Activated naive CD8-positive, alpha-beta T cell treated with anti-CD3 and anti-CD28 coated beads for 36 hours (primary cell): Measurements from ENCODE around the gene NPR1. TPM values are rescaled to one million over a fixed set of nuclear protein-coding genes. Genes with fewer than 3 reads are reported as not detected.

Experiments used
- total RNA-seq, 2 experiments: library from RNA; stranded (reverse); gene quantifications; one replicate each; pipeline ENCODE4 v1.2.3, GENCODE V29; 2021

NPR1 gene
- total RNA-seq, 2 experiments from 2014 or later = 0.06 TPM; not detected in 1

Other genes starting within 250 kb of the NPR1 start
- not detected for gene S100A7, start 218.0 kb upstream of the NPR1 start, total RNA-seq
- 100 to 1,000 TPM; 144 to 155 TPM for gene S100A6, start 142.7 kb upstream of the NPR1 start, total RNA-seq
- 1 to 10 TPM; 1.2 to 1.6 TPM for gene S100A5, start 137.8 kb upstream of the NPR1 start, total RNA-seq
- 10 to 100 TPM; 44.7 to 44.9 TPM for gene S100A4, start 132.9 kb upstream of the NPR1 start, total RNA-seq
- not detected for gene S100A3, start 129.4 kb upstream of the NPR1 start, total RNA-seq
- under 1 TPM in 1 of 2 experiments, not detected in 1; 0.60 TPM for gene S100A2, start 112.8 kb upstream of the NPR1 start, total RNA-seq
- gene S100A16, start 65.6 kb upstream of the NPR1 start, total RNA-seq = not detected
- not detected for gene S100A14, start 62.4 kb upstream of the NPR1 start, total RNA-seq
- gene S100A13, start 51.2 kb upstream of the NPR1 start, total RNA-seq = 1 to 10 TPM; 5.7 to 5.9 TPM
- not detected for gene S100A1, start 50.3 kb upstream of the NPR1 start, total RNA-seq
- 10 to 100 TPM; 94.3 to 98.1 TPM for gene CHTOP, start 44.6 kb upstream of the NPR1 start, total RNA-seq
- gene SNAPIN, start 20.0 kb upstream of the NPR1 start, total RNA-seq = 10 to 100 TPM; 32.9 to 34.7 TPM
- 100 to 1,000 TPM; 419 to 431 TPM for gene ILF2, start 7.7 kb upstream of the NPR1 start, total RNA-seq
- gene INTS3, start 49.4 kb downstream of the NPR1 start, total RNA-seq = 10 to 100 TPM; 47.9 to 48.0 TPM
- gene SLC27A3, start 96.7 kb downstream of the NPR1 start, total RNA-seq = 1 to 10 TPM; 6.4 to 6.9 TPM
- 10 to 100 TPM; 49.4 to 53.1 TPM for gene GATAD2B, start 244.3 kb downstream of the NPR1 start, total RNA-seq